Measurements from ENCODE around the gene PLEKHO1. TPM values are rescaled to one million over a fixed set of nuclear protein-coding genes. Genes with fewer than 3 reads are reported as not detected.
"Not testable (repeated sequence)": the region's sequence is repeated elsewhere in the genome, so short reads cannot be mapped to it uniquely, and the experiment has no call there.

PLEKHO1 gene
- total and polyA plus RNA-seq, 7 donors: 14.1 to 402 (median 251) TPM

- H3K27me3 ChIP-seq: no peaks in the 10 kb centered on the region
- H3K27ac ChIP-seq: peak overlapping the region in 1 of 4 donors; percentile 51
- 63 to 80% methylated on average over 2 of the region's 2 CpGs for WGBS, 2 donors
- no peak overlapping the region for H3K4me3 ChIP-seq
- H3K4me1 ChIP-seq: peaks cover 0 to 9% (median 4%) of the 10 kb centered on the region in 4 donors
- no peaks in the 10 kb centered on the region for H3K36me3 ChIP-seq
- TF ChIP-seq EP300 (IDR thresholded peaks at IDR 0.05) (no peak), POLR2AphosphoS5 (IDR thresholded peaks at IDR 0.05) (no peak), POLR2A (IDR thresholded peaks at IDR 0.05) (no peak), CTCF (IDR thresholded peaks at IDR 0.05) (no peak)
- H3K9me3 ChIP-seq: no peaks in the 10 kb centered on the region
- intact Hi-C loops (cut with DNase I): no loop called here
- DNase-seq: no peak
Measured at GRCh38 chr1:150192012-150192411, 42.3 kb downstream of the PLEKHO1 start.

GRCh38 chr1:150194381-150195031 lies 44.8 kb downstream of the PLEKHO1 start:
- H3K9me3 ChIP-seq: no peaks in the 10 kb centered on the region
- H3K36me3 ChIP-seq: no peaks in the 10 kb centered on the region
- TF ChIP-seq POLR2A (IDR thresholded peaks at IDR 0.05) (no peak), POLR2AphosphoS5 (IDR thresholded peaks at IDR 0.05) (no peak), CTCF (IDR thresholded peaks at IDR 0.05) (no peak), EP300 (IDR thresholded peaks at IDR 0.05) (no peak)
- H3K4me3 ChIP-seq: no peak overlapping the region
- peaks cover 0 to 7% (median 3%) of the 10 kb centered on the region in 4 donors for H3K4me1 ChIP-seq
- 93 to 96% methylated on average over 4 of the region's 4 CpGs for WGBS, 2 donors
- no peaks in the 10 kb centered on the region for H3K27me3 ChIP-seq
- intact Hi-C loops (cut with DNase I): no loop called here
- DNase-seq: no peak
- H3K27ac ChIP-seq: no peak overlapping the region

GRCh38 chr1:150196417-150196816 lies 46.7 kb downstream of the PLEKHO1 start:
- DNase-seq: no peak
- H3K4me1 ChIP-seq: peaks cover 0 to 7% (median 3%) of the 10 kb centered on the region in 4 donors
- TF ChIP-seq POLR2AphosphoS5 (IDR thresholded peaks at IDR 0.05) (no peak), POLR2A (IDR thresholded peaks at IDR 0.05) (no peak), CTCF (IDR thresholded peaks at IDR 0.05) (no peak), EP300 (IDR thresholded peaks at IDR 0.05) (no peak)
- H3K27me3 ChIP-seq: no peaks in the 10 kb centered on the region
- H3K9me3 ChIP-seq: no peaks in the 10 kb centered on the region
- 63 to 92% methylated on average over 1 of the region's 1 CpG for WGBS, 2 donors
- H3K27ac ChIP-seq: no peak overlapping the region
- no peak overlapping the region for H3K4me3 ChIP-seq
- intact Hi-C loops (cut with DNase I): no loop called here
- no peaks in the 10 kb centered on the region for H3K36me3 ChIP-seq

GRCh38 chr1:150207281-150207971 lies 57.7 kb downstream of the PLEKHO1 start:
- Histone ChIP-seq H3K27me3 (no peaks in the 10 kb centered on the region), H3K27ac (no peak overlapping the region), H3K9me3 (no peaks in the 10 kb centered on the region), H3K4me3 (no peak overlapping the region), H3K4me1 (no peaks in the 10 kb centered on the region), H3K36me3 (no peaks in the 10 kb centered on the region)
- WGBS, 2 donors: 27 to 76% methylated on average over 7 of the region's 7 CpGs
- TF ChIP-seq CTCF (IDR thresholded peaks at IDR 0.05) (no peak), POLR2AphosphoS5 (IDR thresholded peaks at IDR 0.05) (no peak), EP300 (IDR thresholded peaks at IDR 0.05) (no peak), POLR2A (IDR thresholded peaks at IDR 0.05) (no peak)
- intact Hi-C loops (cut with DNase I): no loop called here
- DNase-seq: no peak

GRCh38 chr1:150208460-150208859 lies 58.7 kb downstream of the PLEKHO1 start:
- H3K36me3 ChIP-seq; H3K4me3 ChIP-seq; intact Hi-C loops (cut with DNase I); H3K27me3 ChIP-seq; H3K27ac ChIP-seq; H3K9me3 ChIP-seq; DNase-seq; H3K4me1 ChIP-seq: not testable (repeated sequence)
- 91 to 95% methylated on average over 6 of the region's 6 CpGs for WGBS, 2 donors

Other genes with a start within 250 kb of the PLEKHO1 start
- 1 to 10 TPM; 3.3 to 6.9 (median 5.7) TPM for gene SV2A, start 232.1 kb upstream of the PLEKHO1 start, total RNA-seq
- 1 to 10 TPM in 1 of 3 donors, under 1 TPM in 1, not detected in 1; 0.60 to 2.7 TPM for gene SV2A, start 232.1 kb upstream of the PLEKHO1 start, polyA plus RNA-seq
- 10 to 100 TPM in 2 of 4 donors, 1 to 10 TPM in 2; 7.8 to 17.7 (median 10.4) TPM for gene SF3B4, start 222.1 kb upstream of the PLEKHO1 start, total RNA-seq
- gene SF3B4, start 222.1 kb upstream of the PLEKHO1 start, polyA plus RNA-seq: 10 to 100 TPM; 19.0 to 51.1 (median 30.6) TPM
- 10 to 100 TPM; 10.3 to 22.5 (median 17.9) TPM for gene MTMR11, start 213.0 kb upstream of the PLEKHO1 start, total RNA-seq
- gene MTMR11, start 213.0 kb upstream of the PLEKHO1 start, polyA plus RNA-seq: 10 to 100 TPM; 69.9 to 85.8 (median 76.9) TPM
- 10 to 100 TPM; 17.0 to 25.2 (median 19.5) TPM for gene OTUD7B, start 139.2 kb upstream of the PLEKHO1 start, total RNA-seq
- gene OTUD7B, start 139.2 kb upstream of the PLEKHO1 start, polyA plus RNA-seq: 1 to 10 TPM; 6.0 to 9.4 (median 8.6) TPM
- gene VPS45, start 82.1 kb upstream of the PLEKHO1 start, total RNA-seq: 10 to 100 TPM; 44.6 to 68.1 (median 56.0) TPM
- gene VPS45, start 82.1 kb upstream of the PLEKHO1 start, polyA plus RNA-seq: 10 to 100 TPM; 16.2 to 20.1 (median 19.0) TPM
- gene ANP32E, start 86.2 kb downstream of the PLEKHO1 start, total RNA-seq: 10 to 100 TPM; 11.9 to 25.5 (median 20.1) TPM
- gene ANP32E, start 86.2 kb downstream of the PLEKHO1 start, polyA plus RNA-seq: 10 to 100 TPM; 11.4 to 32.6 (median 11.8) TPM
- 1 to 10 TPM; 1.4 to 4.3 (median 1.5) TPM for gene CA14, start 107.9 kb downstream of the PLEKHO1 start, total RNA-seq
- under 1 TPM in 1 of 3 donors, not detected in 2; 0.35 TPM for gene CA14, start 107.9 kb downstream of the PLEKHO1 start, polyA plus RNA-seq
- 10 to 100 TPM; 44.6 to 59.2 (median 48.0) TPM for gene APH1A, start 119.1 kb downstream of the PLEKHO1 start, total RNA-seq
- gene APH1A, start 119.1 kb downstream of the PLEKHO1 start, polyA plus RNA-seq: 100 to 1,000 TPM; 134 to 228 (median 145) TPM
- 10 to 100 TPM; 14.8 to 49.7 (median 39.4) TPM for gene C1orf54, start 122.9 kb downstream of the PLEKHO1 start, total RNA-seq
- 10 to 100 TPM; 15.7 to 27.0 (median 23.8) TPM for gene C1orf54, start 122.9 kb downstream of the PLEKHO1 start, polyA plus RNA-seq
- gene CIART, start 132.6 kb downstream of the PLEKHO1 start, total RNA-seq: 10 to 100 TPM; 11.4 to 15.3 (median 13.5) TPM
- gene CIART, start 132.6 kb downstream of the PLEKHO1 start, polyA plus RNA-seq: 1 to 10 TPM in 2 of 3 donors, not detected in 1; 2.5 to 4.2 TPM
- gene MRPS21, start 143.9 kb downstream of the PLEKHO1 start, total RNA-seq: 10 to 100 TPM; 36.8 to 68.3 (median 58.4) TPM
- 10 to 100 TPM; 64.3 to 94.3 (median 71.0) TPM for gene MRPS21, start 143.9 kb downstream of the PLEKHO1 start, polyA plus RNA-seq
- 10 to 100 TPM; 29.5 to 53.5 (median 35.9) TPM for gene PRPF3, start 171.6 kb downstream of the PLEKHO1 start, total RNA-seq
- gene PRPF3, start 171.6 kb downstream of the PLEKHO1 start, polyA plus RNA-seq: 10 to 100 TPM; 15.0 to 35.0 (median 16.2) TPM
- 10 to 100 TPM; 16.2 to 26.7 (median 21.2) TPM for gene RPRD2, start 214.2 kb downstream of the PLEKHO1 start, total RNA-seq
- gene RPRD2, start 214.2 kb downstream of the PLEKHO1 start, polyA plus RNA-seq: 10 to 100 TPM in 1 of 3 donors, 1 to 10 TPM in 2; 4.2 to 12.4 (median 5.5) TPM